Sigmoid colon (tissue), 4 donors: ENCODE results near the gene WWC1.

Source experiments
- CTCF ChIP-seq, 4 experiments: fragments of 450-650 bp in 3 of 4; fragments of 200-600 bp in 1 of 4; IDR thresholded peaks; one replicate each; pipeline ENCODE4 v1.5.1; 2016 to 2019; ENCODE audit warnings: antibody characterized with exemption in 4 of 4, mild to moderate bottlenecking in 3 of 4, moderate library complexity in 2 of 4
- EP300 ChIP-seq, 4 donors: sonication (generic); formaldehyde crosslinking; IDR thresholded peaks; one replicate each; pipeline ENCODE4 v1.6.1; 2017; ENCODE audit warnings: antibody characterized with exemption in 4 of 4
- POLR2A ChIP-seq, 2 donors: fragments of 450-650 bp; IDR thresholded peaks; one replicate each; pipeline ENCODE4 v1.6.1; 2016; ENCODE audit warnings: antibody characterized with exemption in 2 of 2, mild to moderate bottlenecking in 2 of 2, moderate library complexity in 2 of 2
- POLR2AphosphoS5 ChIP-seq, 4 donors: sonication (generic); formaldehyde crosslinking; IDR thresholded peaks; one replicate each; pipeline ENCODE4 v1.6.1; 2017; ENCODE audit warnings: antibody characterized with exemption in 4 of 4

- TF ChIP-seq CTCF (IDR thresholded peaks at IDR 0.05) (no peak), POLR2AphosphoS5 (IDR thresholded peaks at IDR 0.05) (no peak), POLR2A (IDR thresholded peaks at IDR 0.05) (no peak), EP300 (IDR thresholded peaks at IDR 0.05) (no peak)
Observed at GRCh38 chr5:168415971-168416370, 124.5 kb downstream of the WWC1 start.
